Measurements from ENCODE around the gene RNF214.

- TF ChIP-seq POLR2A (IDR thresholded peaks at IDR 0.05), result no peak
- no peak for TF ChIP-seq CTCF (IDR thresholded peaks at IDR 0.05)
These were observed 13.0 kb upstream of the RNF214 start for GRCh38 chr11:117219455-117219854.

Data from esophagus squamous epithelium (tissue), 4 donors.